Body of pancreas (tissue), 4 donors: ENCODE measurements around the gene ANKS1B. TPM values are rescaled to one million over a fixed set of nuclear protein-coding genes. Genes with fewer than 3 reads are reported as not detected.
"Not testable (repeated sequence)": the region's sequence is repeated elsewhere in the genome, so short reads cannot be mapped to it uniquely, and the experiment has no call there.

Experiments
- ATAC-seq: fragments of 150-250 bp; one replicate; pipeline ENCODE4 v1.9.1; 2016
- DNase-seq, 4 donors: peaks; one replicate each; pipeline ENCODE4 v3.0.0-alpha.2; 2019
- H3K27ac ChIP-seq, 4 donors: fragments of 200-600 bp; sonication (generic); 1 replicate in 3 of 4; 2 replicates in 1 of 4; pipeline versions ENCODE4 v1.5.1 to v1.6.1; 2016 to 2019; ENCODE audit warnings: mild to moderate bottlenecking in 1 of 4, mixed read lengths in 1 of 4, moderate library complexity in 1 of 4
- H3K27me3 ChIP-seq, 2 donors: fragments of 200-600 bp; sonication (generic); one replicate each; pipeline ENCODE4 v1.6.0; 2016; ENCODE audit warnings: mild to moderate bottlenecking in 1 of 2
- H3K36me3 ChIP-seq, 2 donors: fragments of 200-600 bp; sonication (generic); replicated peaks in 1 of 2; 2 replicates each; pipeline ENCODE4 v1.5.1; 2016; ENCODE audit warnings: low read depth in 2 of 2; ENCODE audit not compliant: insufficient read depth in 1 of 2
- H3K4me1 ChIP-seq: fragments of 200-600 bp; sonication (generic); one replicate; pipeline ENCODE4 v1.6.0; 2016
- H3K4me3 ChIP-seq, 2 donors: fragments of 200-600 bp; sonication (generic); 1 replicate in 1 of 2; 2 replicates in 1 of 2; pipeline ENCODE4 v1.5.1; 2016 to 2019
- H3K9me3 ChIP-seq, 3 donors: fragments of 200-600 bp; sonication (generic); 1 replicate in 2 of 3; 2 replicates in 1 of 3; pipeline ENCODE4 v1.5.1; 2016
- POLR2A ChIP-seq, 3 donors: fragments of 450-650 bp; IDR thresholded peaks; one replicate each; pipeline ENCODE4 v1.6.1; 2016; ENCODE audit warnings: antibody characterized with exemption in 3 of 3, mild to moderate bottlenecking in 2 of 3
- WGBS, 2 donors: methylation state at CpG; one replicate each; pipeline ENCODE4 v1.1.5; 2017; 5-methylcytosine and 5-hydroxymethylcytosine counted together
- intact Hi-C: fragments of 100-400 bp; cut with DNase I; formaldehyde crosslinking; loops from one replicate; pipeline ENCODE4 v1.15.1; 2023
- total RNA-seq, 2 donors: library from RNA; depleted of rRNA; stranded (reverse); fragments of >200 nt; gene quantifications; one replicate each; pipeline ENCODE4 v1.1.0, GENCODE V29; 2016
- TF ChIP-seq, protein P1 (sequence below), 7 experiments: fragments of 450-650 bp in 4 of 7; fragments of 200-600 bp in 3 of 7; sonication (generic) in 3 of 7; IDR thresholded peaks; one replicate each; pipeline ENCODE4 v1.5.1; 2016 to 2019; ENCODE audit warnings: antibody characterized with exemption in 7 of 7

The ANKS1B gene
- total RNA-seq, 2 donors from 2014 or later, result 2.1 to 10.2 TPM

DNA sequence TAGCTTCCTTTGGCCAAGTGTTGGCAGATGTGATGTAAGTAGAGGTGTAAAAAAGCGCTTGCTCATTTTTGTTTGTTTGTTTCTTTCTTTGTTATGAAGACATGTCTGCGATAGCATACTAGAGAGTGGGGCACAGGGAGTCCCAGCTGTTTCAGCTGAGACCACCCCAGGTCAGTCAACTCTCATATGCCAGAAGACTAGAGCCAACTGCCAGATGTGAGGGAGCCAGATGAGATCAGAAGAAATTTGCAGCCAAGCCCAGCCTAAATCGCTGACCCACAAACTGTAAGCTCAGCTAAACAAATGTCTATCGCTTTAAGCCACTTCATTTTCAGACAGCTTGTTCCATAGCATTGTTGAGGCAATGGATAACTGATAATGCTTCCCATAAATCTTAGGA is 942.5 kb downstream of the ANKS1B start:
- H3K9me3 ChIP-seq, result no peaks in the 10 kb centered on the region
- H3K4me3 ChIP-seq, result no peak overlapping the region
- no peaks in the 10 kb centered on the region for H3K36me3 ChIP-seq
- DNase-seq (no peak), ATAC-seq (no peak)
- H3K27ac ChIP-seq, result no peak overlapping the region
- WGBS, 2 donors, result 60 to 77% methylated on average over 4 of the region's 4 CpGs
- no peaks in the 10 kb centered on the region for H3K27me3 ChIP-seq
- TF ChIP-seq, protein P1, sequence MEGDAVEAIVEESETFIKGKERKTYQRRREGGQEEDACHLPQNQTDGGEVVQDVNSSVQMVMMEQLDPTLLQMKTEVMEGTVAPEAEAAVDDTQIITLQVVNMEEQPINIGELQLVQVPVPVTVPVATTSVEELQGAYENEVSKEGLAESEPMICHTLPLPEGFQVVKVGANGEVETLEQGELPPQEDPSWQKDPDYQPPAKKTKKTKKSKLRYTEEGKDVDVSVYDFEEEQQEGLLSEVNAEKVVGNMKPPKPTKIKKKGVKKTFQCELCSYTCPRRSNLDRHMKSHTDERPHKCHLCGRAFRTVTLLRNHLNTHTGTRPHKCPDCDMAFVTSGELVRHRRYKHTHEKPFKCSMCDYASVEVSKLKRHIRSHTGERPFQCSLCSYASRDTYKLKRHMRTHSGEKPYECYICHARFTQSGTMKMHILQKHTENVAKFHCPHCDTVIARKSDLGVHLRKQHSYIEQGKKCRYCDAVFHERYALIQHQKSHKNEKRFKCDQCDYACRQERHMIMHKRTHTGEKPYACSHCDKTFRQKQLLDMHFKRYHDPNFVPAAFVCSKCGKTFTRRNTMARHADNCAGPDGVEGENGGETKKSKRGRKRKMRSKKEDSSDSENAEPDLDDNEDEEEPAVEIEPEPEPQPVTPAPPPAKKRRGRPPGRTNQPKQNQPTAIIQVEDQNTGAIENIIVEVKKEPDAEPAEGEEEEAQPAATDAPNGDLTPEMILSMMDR (IDR thresholded peaks at IDR 0.05), result no peak
- no peak for TF ChIP-seq POLR2A (IDR thresholded peaks at IDR 0.05)
- no peaks in the 10 kb centered on the region for H3K4me1 ChIP-seq
- intact Hi-C loops, result loop anchor here (10.0 kb wide), 1 partner anchor 723 kb away; no protein-coding TSS in a partner anchor

DNA sequence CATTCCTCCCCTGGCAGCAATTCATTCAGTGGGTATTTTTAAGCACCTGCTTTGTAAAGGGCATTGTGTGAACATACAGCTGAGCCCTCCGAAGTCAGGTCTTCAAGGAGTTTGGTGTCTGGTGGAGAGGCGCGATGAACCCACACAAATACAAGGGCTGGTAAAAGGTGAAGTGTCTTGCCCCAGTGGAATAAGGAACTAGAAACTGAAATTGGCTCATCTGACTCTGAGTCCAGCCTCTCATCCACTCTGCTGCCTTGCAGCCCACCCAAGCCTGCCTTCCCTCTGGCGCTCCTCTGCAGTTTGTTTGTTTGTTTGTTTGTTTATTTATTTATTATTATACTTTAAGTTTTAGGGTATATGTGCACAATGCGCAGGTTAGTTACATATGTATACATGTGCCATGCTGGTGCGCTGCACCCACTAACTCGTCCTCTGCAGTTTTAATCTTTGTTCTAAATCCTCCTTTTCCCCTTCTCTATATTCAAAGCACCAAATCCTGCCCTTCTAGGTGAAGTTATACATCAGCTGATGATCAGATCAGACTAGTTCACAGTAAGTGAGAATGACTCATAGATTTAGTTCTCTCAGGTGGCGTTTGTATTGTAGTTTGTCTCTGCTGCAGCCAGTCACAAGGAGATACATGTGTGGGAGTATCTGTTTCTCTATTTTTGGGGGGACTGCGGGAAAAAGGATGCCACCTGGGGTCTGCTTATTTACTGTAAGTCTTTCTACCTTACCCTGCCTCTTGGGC is 945.2 kb downstream of the ANKS1B start:
- Histone ChIP-seq H3K9me3 (no peaks in the 10 kb centered on the region), H3K4me1 (no peaks in the 10 kb centered on the region), H3K36me3 (no peaks in the 10 kb centered on the region), H3K27me3 (no peaks in the 10 kb centered on the region), H3K27ac (no peak overlapping the region), H3K4me3 (no peak overlapping the region)
- no peak for DNase-seq
- TF ChIP-seq, protein P1 (IDR thresholded peaks at IDR 0.05), result no peak
- no peak for TF ChIP-seq POLR2A (IDR thresholded peaks at IDR 0.05)
- no peak for ATAC-seq
- intact Hi-C loops, result loop anchor here (10.0 kb wide), 1 partner anchor 725 kb away; no protein-coding TSS in a partner anchor
- 86 to 89% methylated on average over 9 of the region's 9 CpGs for WGBS, 2 donors

DNA sequence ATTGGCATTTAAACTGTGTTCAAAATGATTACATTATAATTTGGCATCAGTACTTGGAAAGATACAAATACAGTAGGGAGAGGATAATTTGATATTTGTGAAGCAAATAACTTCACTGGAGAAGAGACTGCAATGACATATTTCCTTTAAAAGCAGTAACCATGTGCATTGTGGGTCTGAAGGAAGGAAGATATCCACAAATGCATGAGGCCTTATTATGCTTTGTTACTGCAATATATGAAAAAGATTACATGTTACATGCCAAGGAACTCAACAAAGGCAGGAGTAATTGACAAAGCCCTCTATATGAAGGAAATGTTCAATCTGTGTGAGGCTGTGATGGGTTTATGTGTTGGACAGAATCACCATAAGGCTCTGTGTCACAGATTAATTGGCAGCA is 948.2 kb downstream of the ANKS1B start:
- Histone ChIP-seq H3K36me3 (no peaks in the 10 kb centered on the region), H3K4me1 (no peaks in the 10 kb centered on the region), H3K9me3 (no peaks in the 10 kb centered on the region), H3K27me3 (no peaks in the 10 kb centered on the region), H3K4me3 (no peak overlapping the region), H3K27ac (no peak overlapping the region)
- no peak for TF ChIP-seq POLR2A (IDR thresholded peaks at IDR 0.05)
- TF ChIP-seq, protein P1 (IDR thresholded peaks at IDR 0.05), result no peak
- no peak for DNase-seq
- no peak for ATAC-seq
- intact Hi-C loops, result no loop called here

DNA sequence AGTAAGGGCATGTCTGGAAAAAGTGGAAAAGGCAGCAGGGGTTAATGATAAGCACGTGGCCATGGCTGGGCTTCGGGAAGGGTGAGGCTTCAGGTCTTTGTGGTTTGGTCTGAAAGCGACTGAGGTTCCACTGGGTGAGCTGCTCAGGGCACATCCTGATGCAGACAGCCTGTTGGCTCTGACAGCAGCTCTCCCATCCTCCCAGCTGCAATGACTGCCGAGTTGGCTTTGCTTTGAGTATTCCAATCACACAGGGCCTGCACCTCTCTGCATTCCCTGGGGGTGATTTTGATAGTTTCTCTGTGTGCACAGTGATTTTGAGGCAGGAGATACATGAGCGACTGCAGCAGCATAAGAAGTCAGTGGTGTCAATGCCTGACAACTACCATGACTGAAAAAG is 948.9 kb downstream of the ANKS1B start:
- Histone ChIP-seq H3K4me3 (no peak overlapping the region), H3K9me3 (no peaks in the 10 kb centered on the region), H3K27ac (no peak overlapping the region), H3K27me3 (no peaks in the 10 kb centered on the region), H3K36me3 (no peaks in the 10 kb centered on the region), H3K4me1 (no peaks in the 10 kb centered on the region)
- intact Hi-C loops, result no loop called here
- ATAC-seq, result no peak
- no peak for DNase-seq
- 50 to 58% methylated on average over 5 of the region's 5 CpGs for WGBS, 2 donors
- no peak for TF ChIP-seq POLR2A (IDR thresholded peaks at IDR 0.05)
- TF ChIP-seq, protein P1 (IDR thresholded peaks at IDR 0.05), result no peak

DNA sequence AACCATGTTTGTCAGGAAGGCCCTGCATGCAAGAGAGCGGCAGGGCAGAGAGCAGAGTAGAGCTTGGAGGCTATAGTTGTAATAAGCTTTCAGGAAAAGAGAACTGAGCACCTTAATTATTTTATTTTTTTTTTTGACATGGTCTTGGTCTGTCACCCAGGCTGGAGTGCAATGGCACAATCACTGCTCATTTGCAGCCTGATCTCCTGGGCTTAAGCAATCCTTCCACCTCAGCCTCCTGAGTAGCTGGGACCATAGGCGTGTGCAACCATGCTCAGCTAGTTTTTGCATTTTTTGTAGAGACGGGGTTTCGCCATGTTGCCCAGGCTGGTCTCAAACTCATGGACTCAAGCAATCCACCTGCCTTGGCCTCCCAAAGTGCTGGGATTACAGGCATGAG is 950.5 kb downstream of the ANKS1B start:
- H3K27ac ChIP-seq, H3K9me3 ChIP-seq, H3K4me3 ChIP-seq, ATAC-seq, DNase-seq, H3K27me3 ChIP-seq, intact Hi-C loops, H3K36me3 ChIP-seq: not testable (repeated sequence)
- H3K4me1 ChIP-seq, result peaks cover 13% of the 10 kb centered on the region
- 97 to 98% methylated on average over 4 of the region's 4 CpGs for WGBS, 2 donors
